LNCaP clone FGC (cell line): Measurements from ENCODE around the gene THEM4.

Source experiments
- DNase-seq: peaks from one replicate; pipeline ENCODE4 v3.0.0-alpha.2; 2011; ENCODE audit warnings: low read depth
- H3K4me3 ChIP-seq: 2 replicates; pipeline ENCODE4 v1.5.1; 2011; ENCODE audit warnings: mild to moderate bottlenecking, low read depth, low read length, control low read depth
- TF ChIP-seq, protein P1 (sequence below): IDR thresholded peaks from 2 replicates; pipeline ENCODE4 v1.5.1; 2012; ENCODE audit warnings: mild to moderate bottlenecking; ENCODE audit not compliant: control insufficient read depth, insufficient read depth; ENCODE audit errors: extremely low read depth

Gene THEM4

GRCh38 chr1:151864411-151864810, 44.9 kb downstream of the THEM4 start:
- TF ChIP-seq, protein P1, sequence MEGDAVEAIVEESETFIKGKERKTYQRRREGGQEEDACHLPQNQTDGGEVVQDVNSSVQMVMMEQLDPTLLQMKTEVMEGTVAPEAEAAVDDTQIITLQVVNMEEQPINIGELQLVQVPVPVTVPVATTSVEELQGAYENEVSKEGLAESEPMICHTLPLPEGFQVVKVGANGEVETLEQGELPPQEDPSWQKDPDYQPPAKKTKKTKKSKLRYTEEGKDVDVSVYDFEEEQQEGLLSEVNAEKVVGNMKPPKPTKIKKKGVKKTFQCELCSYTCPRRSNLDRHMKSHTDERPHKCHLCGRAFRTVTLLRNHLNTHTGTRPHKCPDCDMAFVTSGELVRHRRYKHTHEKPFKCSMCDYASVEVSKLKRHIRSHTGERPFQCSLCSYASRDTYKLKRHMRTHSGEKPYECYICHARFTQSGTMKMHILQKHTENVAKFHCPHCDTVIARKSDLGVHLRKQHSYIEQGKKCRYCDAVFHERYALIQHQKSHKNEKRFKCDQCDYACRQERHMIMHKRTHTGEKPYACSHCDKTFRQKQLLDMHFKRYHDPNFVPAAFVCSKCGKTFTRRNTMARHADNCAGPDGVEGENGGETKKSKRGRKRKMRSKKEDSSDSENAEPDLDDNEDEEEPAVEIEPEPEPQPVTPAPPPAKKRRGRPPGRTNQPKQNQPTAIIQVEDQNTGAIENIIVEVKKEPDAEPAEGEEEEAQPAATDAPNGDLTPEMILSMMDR, result no peak
- DNase-seq, result no peak
- H3K4me3 ChIP-seq, result no peak overlapping the region

GRCh38 chr1:151862604-151863003, 46.7 kb downstream of the THEM4 start:
- no peak for DNase-seq
- no peak overlapping the region for H3K4me3 ChIP-seq
- TF ChIP-seq, protein P1, result no peak

GRCh38 chr1:151860504-151861187, 48.7 kb downstream of the THEM4 start:
- TF ChIP-seq, protein P1, result no peak
- H3K4me3 ChIP-seq, result no peak overlapping the region
- DNase-seq, result no peak

DNA sequence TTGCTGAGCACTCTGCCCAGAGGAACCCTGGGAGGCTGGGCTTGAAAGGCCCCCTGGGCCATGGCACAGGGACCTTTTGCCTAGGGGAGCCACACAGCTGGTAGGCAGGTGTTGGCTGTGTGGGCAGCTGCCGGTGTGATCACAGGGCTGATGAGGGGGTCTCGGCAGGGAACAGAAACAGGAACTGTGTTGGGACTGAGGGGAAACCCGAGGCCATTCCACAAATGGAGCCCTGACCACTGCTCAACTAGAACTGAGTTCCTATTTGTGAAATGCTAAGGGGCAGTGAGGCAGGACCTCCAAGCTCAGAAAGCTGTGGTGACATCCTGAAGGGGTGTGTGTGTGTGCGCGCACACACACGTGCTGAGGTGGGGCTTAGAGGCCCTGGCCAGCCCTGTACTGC, 49.4 kb downstream of the THEM4 start:
- no peak overlapping the region for H3K4me3 ChIP-seq
- DNase-seq, result no peak
- TF ChIP-seq, protein P1, result no peak

GRCh38 chr1:151858886-151859665, 50.2 kb downstream of the THEM4 start:
- TF ChIP-seq, protein P1, result no peak
- DNase-seq, result no peak
- H3K4me3 ChIP-seq, result no peak overlapping the region

DNA sequence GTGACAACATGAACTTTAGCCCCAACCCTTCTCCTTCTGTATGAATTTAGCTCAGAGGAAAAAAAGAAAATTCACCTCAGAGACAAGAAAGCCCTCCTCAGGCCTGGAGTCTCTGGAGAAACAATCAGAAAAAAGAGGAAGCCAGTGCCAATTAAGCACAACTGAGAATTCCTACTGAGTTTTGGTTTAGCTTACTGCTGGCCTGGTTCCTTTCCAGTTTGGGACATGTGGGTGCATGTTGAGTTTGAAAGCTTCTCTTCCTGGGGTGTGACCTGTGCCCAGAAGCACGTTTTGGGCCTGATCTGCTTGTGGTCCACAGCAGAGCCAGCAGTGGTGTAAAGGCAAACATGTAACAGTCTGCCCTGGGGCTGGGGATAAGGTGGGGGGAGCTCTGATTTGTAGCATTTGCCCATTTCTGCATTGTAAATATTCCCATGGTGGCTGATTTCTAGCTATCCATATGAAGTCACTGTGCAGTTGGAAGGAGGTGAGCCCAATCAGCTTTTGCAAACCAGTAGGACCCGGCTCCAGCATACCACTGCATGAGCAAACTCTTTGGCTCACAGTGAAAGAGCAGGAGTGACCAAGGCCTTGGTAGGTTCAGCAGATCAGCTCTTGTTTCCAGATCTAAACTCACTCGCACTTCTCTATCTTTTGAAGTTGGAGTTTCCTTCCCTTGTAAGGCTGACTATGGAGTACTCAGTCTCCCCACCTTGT, 51.1 kb downstream of the THEM4 start:
- no peak for DNase-seq
- TF ChIP-seq, protein P1, result no peak
- no peak overlapping the region for H3K4me3 ChIP-seq
